GM18505 (cell line): ENCODE measurements around the gene DYNC1LI2.

Experiments
- ATAC-seq: cut with Tn5 transposase; IDR thresholded peaks from one replicate; pipeline ENCODE4 v1.9.1; 2021; ENCODE audit not compliant: unreplicated experiment
- POLR2A ChIP-seq: IDR thresholded peaks from 4 replicates; pipeline ENCODE4 v1.6.1; 2011; ENCODE audit warnings: borderline replicate concordance; ENCODE audit not compliant: insufficient read depth, insufficient read length; ENCODE audit errors: extremely low read depth

DYNC1LI2 gene

DNA sequence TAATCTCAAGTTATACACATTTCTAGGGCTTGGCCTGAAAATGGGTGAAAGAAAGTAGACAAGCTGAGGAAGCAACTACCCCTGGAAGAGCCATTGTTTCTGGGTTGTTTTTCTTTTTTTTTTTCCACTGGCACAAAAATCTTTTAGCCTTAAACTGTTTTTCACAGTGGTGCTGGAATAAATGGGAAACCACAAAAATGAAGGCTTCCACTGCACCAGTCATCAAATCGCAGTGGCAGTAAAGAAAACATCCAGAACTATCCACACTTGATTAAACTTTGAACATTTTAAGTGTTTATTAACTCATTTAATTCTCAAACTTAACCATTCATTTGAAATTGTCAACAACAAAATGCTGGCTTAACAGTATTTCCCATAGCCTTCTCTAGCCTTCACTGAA is 69.1 kb downstream of the DYNC1LI2 start:
- no peak for ATAC-seq
- TF ChIP-seq POLR2A: no peak

DNA sequence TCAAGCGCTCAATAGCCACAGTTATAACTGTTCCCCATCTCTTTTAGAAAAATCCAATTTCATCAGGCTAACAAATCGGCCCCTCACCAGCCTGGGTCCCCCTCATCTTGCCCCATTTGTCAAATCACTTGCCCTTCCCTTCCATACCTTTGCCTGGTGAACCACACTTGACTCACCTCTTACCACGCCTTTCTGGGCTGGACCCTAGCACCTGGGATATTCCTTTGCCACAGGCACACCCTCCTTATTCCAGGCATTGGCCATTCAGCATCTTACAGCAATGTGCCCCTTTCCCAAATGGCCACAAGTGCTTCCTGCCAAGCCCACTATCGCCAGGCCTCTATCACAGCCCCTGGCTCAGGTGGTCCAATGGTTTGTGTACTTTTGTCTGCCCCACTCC is 69.7 kb downstream of the DYNC1LI2 start:
- ATAC-seq: no peak
- no peak for TF ChIP-seq POLR2A

DNA sequence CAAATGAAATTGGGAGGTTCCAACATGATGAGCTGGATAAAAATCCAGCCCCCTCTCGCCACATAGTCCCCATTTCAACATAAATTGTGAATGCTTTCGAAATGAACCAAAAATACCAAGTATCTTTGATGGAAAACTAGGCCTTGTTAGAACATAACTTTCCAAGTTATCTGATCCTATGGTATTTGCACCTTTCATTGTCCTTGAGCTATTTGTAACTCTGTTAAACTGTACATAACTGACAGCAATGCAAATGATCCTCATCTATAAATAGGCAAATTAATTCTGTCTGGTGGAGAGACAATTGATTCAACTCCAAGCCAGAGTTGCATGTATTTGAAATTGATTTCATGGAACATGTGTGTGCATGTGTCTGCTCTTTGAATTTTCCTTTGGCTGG is 73.1 kb downstream of the DYNC1LI2 start:
- ATAC-seq: no peak
- TF ChIP-seq POLR2A: no peak

DNA sequence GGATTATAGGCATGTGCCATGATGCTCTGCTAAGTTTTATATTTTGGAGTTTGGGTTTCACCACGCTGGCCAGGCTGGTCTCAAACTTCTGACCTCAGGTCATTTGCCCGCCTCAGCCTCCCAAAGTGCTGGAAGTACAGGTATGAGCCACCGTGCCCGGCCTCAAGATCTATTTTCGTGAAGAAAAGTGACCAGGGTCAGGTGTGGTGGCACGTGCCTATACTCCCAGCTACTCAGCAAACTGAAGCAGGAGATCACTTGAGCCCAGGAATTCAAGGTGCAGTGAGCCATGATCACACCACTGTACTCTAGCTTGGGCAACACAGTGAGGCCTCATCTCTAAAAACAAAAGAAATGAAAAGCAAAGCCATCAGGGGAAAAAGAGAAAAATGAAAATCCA is 73.6 kb downstream of the DYNC1LI2 start:
- no peak for ATAC-seq

DNA sequence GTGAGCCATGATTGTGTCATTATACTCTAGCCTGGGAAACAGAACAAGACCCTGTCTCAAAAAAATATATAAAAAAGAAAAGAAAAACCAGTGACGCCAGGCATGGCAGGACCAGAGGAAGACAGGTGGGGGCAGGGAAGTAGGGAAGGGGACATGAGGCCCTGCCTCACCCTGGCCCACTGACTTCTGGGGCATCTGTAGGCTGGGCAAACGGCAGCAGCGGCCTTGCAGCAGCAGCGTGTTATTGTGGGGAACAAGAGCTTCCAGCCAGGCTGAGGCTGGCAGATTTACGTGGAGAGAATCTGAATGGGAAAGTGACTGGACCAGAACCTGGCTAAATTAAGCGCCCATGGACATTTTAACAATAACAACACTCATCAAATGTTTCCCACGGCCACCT is 74.2 kb downstream of the DYNC1LI2 start:
- ATAC-seq: no peak
- TF ChIP-seq POLR2A: no peak

More for the DNA sequence above, 73.6 kb downstream of the DYNC1LI2 start:
- TF ChIP-seq POLR2A: no peak

DNA sequence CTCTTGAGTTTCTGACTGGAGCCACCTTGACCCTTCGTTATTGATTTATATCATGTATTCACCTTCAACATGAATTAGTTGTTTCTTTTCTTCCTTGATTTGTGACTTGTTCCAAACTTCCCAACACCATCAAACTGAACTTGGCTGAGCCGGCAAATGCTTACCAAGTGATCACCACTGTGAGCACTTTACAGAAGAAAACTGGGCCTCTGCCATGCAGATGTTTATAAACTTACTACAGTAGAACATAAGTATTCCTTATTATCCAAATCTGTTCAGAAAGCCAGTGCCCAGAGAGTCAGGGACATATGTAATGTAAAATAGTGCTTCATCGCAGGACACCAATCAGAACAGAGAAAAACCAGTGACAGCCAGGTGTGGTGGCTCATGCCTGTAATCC is 74.8 kb downstream of the DYNC1LI2 start:
- ATAC-seq: no peak
- TF ChIP-seq POLR2A: no peak

DNA sequence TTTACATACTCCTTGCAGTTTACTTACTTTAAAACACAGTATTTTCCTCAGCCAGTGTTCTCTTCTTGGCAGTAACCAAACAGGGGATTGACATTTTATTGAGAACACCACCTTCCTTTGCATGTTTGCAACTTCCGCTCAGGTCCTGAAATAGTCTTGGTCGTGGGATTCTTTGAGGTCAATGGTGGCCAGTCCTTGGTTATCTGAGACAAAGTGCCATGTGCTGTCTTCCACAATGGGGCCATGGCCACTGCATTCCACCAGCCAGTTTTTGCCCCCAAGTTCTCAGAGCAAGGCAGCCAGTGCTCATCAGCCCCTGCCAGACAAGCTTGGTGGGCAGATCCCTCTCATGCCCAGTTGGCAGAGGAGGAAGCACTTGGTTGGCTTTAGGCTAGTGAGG is 77.7 kb downstream of the DYNC1LI2 start:
- TF ChIP-seq POLR2A: no peak

More for the DNA sequence above, 77.7 kb downstream of the DYNC1LI2 start:
- ATAC-seq: no peak
